ENCODE measurements around the gene SND1.
A peak's percentile ranks its signal among the peaks of the same experiment; 100 is the strongest.

Gene SND1

DNA sequence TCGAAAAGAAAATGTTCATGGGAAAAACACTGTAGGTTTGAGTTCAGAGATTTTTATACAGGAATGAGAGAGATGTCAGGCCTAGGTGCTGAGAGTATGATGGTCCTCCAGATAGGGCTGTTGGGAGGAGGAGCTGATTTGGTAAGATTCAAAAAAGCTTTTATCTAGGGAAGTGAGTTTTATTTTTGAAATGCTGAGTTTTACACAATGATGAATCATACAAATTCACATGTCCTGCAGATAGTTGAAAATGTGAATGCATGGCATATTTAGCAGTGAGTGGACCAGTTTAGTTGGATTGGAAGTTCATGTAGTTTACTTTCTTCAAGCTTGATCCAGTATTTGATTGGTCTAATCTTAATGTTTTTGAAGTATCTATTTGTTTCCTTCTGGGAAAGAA lies 224.4 kb downstream of the SND1 start:
- DNase-seq = no peak

DNA sequence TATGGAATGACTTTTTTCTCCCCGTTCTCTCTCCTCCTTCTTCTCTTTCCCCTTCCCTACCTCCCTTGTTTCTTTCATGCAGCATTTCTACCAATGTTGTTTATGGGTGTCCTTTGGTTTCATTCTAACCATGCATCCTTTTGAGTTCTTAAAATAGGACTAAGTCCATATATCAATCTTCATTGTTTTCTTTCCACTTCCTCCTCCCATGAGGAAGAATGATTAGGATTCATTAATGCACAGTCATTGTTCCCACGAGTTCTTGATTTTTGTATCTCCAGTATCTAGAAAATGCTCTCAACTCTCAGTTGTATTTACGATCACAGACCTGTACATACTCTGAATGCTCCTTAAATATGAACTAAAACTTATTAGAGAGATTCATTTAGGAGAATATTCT lies 226.0 kb downstream of the SND1 start:
- DNase-seq = no peak

DNA sequence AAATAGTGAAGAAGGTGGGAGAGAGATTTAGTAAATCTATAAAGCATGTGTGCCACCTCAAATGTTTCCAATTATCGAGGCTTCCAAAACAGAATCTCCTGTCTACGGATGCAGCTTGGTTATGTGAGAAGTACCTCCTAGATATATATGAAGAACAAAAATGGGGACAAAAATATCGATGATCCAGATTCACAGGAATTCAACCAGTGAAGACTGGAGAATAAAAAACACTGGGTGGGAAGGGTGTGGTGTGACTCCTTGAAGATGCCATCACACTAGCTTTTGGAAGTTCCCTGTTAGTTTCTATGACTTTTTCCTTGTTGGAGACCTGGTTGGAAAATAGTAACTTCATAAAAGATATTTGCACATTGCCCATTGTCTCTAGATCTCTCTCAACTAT lies 226.8 kb downstream of the SND1 start:
- DNase-seq = no peak

DNA sequence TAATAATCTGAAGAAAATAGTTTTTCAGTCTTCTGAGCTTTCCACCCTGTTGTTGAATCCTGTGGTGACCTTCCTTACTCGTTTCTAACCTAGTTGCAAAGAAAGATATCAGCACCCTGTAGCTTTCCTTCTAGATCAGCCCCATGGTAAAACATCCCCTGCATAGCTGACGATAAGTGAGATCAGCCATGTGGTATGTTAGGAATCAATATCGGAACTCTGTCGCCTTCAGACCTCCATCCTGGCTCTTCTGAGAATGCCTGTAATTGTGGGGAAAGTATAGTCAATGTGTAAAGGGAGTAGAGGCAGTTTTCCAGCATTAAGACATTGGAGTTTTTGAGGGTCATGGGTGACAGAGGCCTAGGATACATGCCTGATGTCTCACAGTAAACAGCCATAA lies 227.4 kb downstream of the SND1 start:
- DNase-seq = no peak

DNA sequence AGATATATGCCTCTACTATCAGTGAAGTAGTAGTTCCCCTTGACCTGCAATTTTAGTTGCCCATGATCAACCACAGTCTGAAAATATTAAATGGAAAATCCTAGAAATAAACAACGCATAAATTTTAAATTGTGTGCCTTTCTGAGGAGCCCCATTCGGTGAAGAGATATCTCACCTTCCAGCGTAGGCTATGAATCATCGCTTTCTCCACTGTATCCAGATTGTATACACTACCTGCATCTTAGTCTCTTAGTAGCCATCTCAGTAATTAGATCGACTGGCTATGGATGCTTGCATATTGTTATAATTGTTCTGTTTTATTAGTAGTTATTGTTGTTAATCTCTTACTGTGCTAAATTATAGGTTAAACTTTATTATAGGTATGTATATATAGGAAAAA lies 227.9 kb downstream of the SND1 start:
- DNase-seq = no peak

DNA sequence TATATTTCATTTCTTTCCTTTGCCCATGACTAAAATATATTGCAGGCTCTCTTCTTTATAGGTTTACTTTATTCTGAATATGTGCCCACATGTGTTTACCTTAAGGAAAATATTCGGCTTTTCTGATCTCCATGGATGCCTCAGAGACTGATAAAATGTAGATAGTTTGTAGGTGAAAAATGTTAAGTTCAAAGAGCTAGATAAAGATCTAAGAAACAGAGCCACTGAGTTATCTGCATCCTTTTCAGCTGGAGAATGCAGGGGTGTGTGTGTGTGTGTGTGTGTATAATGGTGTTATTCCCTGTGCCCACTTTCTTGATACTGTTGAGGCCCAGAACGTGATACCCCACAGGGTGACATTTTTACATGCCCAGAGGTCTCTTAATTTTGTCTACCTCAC lies 228.5 kb downstream of the SND1 start:
- DNase-seq = no peak

DNA sequence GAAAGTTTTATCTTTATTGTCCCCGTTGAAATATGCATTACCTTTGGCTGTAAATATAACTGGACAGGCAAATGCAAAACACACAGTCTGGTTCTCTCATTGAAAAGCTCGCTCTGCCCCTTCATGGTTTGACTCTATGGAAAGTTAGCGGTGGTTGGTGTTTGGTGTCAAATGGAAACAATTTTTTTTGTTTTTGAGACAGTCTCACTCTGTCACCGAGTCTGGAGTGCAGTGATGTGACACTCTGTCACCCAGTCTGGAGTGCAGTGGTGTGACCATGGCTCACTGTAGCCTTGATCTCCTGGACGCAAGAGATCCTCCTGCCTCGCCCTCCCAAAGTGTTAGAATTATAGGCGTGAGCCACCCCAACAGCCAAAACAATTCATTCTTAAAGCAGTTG lies 229.6 kb downstream of the SND1 start:
- no peak for DNase-seq

DNA sequence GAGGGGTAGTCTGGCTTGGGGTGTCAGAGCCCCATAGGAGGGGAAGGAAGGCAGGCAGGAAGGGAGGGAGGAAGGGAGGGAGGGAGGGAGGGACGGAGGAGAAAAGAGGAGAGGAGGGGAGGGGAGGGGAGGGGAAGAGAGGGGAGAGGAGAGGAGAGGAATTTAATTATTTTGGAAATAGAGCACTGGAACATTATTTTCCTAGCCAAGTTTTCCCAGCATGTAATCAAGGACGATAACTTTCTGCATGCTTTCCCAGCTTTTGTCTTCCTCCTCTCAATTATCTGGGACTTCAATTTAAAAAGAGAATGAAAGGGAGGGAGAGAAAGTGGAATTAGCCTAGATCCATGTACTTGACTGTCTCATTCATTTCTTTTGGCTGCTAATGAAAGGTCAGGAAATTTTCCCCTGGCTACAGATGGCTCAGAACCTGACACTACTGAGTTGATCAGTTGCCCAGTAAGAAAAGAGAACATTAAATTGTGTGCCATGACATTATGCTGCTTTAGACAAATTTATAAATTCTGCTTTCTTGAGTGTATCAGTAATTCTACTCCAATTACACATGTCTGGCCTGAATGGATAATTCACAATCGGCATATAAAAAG lies 230.4 kb downstream of the SND1 start:
- DNase-seq = no peak

DNA sequence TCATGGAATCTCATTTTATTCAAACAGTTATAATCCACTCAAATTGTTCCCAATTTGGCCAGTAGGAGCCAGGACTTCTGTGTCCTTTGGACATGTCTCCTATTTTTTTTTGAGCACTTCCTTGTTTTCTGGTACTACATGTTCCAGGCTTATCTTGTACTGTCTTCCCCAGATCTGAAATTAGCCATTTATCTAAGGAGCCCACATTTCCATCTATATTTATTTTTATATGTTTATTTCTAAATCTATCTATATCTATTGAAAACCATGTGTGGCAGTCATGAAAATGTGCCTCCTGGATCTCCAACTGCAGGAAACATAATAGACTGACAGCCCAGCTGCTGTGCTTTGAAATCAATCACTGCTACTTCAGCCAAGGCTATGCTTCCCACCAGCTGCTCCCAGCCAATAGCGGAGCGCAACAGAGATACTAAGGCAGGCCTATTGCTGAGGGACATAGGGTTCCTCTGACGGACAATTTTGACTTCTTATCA lies 232.1 kb downstream of the SND1 start:
- DNase-seq = peak; percentile 39

DNA sequence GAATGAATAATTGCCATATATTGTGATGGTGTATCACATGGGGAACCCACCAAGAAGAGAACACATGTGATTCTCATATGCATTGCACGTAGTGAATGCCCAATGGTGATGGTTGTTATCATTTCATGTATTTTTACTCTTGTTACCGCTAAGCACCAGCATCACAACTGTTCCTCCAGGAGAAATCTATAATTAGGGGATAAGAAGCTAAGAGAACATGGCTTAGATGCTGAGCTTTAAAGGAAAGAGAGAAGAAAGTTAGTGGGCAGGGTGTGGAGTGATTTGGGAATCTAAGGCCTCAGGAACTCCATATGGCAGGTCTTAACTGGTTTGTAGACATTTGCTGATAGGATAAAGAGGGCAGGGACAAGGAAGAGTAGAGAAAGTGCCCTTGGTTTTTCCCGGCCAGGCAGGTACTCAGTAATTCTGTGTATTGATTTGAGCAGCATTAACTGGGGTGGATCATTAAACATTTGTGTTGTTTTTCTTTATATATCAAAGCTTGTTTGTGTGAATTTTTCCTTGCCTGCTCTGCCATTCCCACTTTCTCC lies 233.3 kb downstream of the SND1 start:
- DNase-seq = no peak

DNA sequence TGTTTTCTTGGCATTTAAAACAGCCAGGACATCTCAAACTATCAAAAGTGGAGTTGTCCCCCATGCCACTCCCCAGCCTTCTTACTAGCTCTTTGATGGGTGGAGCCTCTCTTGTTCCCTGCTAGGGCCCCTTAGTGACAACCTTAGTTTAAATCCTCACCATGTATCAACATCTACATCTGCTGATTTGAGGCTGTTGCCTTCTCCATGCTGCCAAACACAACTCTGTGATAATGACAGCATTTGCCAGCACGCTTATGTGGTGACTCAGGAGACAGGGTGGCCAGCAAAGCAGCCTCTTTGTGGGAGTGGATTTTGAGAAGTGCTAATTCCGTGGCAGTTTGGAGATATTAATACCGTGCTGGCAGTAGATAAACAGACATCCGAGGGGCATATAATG lies 233.8 kb downstream of the SND1 start:
- DNase-seq = peak; percentile 44

DNA sequence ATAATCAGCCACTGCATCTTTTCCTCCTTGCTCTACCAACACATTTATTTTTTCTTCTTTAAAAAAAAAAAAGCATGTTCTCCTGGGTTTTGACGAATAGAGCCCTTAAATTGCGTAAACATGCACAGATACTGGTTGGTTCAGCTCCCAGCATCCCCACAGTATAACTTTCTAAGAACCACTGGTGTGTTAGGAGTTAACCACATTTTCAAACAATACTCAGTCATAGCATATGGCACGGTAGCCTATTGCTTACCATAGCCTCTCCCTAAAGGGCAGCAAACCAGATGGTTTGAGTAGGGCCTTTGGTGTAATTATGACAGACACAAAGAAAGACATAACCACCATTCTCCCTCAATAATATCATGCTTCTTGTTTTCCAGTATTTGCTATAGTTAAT lies 234.3 kb downstream of the SND1 start:
- peak; percentile 71 for DNase-seq

DNA sequence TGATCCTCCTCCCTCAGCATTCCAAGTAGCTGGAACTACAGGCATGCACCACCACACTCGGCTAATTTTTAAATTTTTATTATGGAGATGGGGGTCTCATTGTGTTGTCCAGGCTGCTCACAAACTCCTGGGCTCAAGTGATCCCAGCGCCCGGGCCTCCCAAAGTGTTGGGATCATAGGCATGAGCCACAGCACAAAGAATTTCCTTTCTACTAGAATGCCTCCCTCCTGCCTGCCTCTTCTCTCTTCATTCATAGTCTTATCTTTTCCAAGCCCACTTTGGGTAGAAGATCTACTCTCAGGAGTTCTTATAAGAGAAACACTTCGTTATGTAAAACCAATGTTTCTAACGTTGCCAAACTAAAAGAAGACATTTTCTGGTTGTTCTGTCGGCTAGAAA lies 235.1 kb downstream of the SND1 start:
- no peak for DNase-seq

DNA sequence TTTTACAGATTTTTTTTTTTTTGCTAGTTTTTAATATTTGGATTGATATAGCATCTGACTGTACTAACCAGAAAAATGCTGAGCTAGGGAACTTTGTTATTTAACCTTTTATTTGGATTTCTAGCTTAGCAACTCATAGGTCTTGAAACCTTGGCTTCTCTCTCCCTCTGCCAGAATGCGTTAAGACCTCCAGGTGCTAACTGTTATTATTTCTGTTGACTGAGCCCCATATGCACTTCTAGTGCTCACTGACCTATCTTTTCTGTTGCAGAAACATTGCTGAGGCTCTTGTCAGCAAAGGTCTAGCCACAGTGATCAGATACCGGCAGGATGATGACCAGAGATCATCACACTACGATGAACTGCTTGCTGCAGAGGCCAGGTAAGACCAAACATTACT lies 235.6 kb downstream of the SND1 start:
- no peak for DNase-seq

DNA sequence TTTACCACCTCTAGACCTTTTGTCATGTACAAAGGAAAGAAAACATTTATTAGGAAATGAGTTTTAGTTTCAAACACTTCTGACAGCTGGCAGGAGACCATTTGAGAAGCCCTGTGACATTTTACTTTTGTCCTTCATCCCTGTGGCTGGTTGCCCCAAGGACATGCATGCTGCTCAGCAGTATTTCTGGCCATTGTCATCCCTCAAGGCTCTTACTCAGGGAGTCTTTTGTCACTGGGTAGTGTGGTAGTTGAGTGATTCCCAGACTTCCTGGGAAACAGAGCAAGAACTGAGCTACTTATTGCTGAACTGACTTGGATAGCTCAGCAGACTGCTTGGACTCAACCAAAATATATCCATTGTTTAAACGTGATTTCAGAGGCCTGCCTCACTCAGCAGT lies 236.4 kb downstream of the SND1 start:
- DNase-seq = no peak

DNA sequence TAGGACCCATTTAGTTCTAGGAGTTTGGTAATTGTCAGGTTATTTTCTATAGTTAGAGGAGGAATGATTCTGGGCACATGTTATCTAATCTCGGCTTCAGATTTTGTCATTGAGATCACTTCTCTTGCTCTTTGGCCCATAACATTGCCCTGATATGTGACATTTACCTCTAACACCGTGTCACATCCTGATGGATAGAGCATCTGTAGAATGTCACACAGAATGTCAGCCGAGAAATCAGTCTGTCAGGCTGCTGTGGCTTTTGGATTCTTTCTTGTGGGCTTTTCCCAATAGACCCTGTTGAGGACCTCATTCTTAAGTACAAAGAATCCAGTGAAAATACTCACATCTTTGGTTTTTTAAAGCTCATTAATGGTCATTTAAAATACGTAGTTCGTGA lies 236.8 kb downstream of the SND1 start:
- no peak for DNase-seq

DNA sequence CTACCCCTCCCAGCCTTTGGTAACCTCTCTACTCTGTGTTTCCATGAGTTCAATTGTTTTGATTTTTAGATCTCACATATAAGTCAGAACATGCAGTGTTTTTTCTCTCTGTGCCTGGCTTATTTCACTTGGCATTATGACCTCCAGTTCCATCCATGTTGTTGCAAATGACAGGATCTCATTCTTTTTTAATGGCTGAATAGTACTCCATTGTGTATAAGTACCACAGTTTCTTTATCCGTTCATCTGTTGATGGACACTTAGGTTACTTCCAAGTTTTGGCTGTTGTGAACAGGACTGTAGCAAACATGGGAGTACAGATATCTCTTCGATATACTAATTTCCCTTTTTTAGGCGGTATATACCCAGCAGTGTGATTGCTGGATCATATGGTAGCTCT lies 237.7 kb downstream of the SND1 start:
- no peak for DNase-seq

DNA sequence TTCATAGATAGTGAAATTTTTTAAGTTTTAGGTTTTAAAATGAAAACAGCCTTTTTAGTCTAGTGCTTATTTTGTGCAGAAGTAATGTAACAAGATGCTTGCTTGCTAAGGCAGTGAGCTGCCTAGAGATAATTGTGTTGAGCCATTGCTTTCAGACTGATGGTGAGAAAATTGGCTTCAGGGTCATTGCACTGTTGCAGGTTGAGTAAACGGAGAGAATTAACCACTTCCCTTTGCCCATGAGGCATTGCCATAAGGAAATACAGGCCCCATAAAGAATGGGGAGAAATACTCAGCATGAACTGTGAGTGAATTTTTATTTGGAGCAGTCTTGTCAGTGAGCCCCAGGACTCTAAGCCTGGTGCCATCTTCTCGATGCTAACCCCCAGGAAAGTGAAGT lies 238.7 kb downstream of the SND1 start:
- DNase-seq = no peak

DNA sequence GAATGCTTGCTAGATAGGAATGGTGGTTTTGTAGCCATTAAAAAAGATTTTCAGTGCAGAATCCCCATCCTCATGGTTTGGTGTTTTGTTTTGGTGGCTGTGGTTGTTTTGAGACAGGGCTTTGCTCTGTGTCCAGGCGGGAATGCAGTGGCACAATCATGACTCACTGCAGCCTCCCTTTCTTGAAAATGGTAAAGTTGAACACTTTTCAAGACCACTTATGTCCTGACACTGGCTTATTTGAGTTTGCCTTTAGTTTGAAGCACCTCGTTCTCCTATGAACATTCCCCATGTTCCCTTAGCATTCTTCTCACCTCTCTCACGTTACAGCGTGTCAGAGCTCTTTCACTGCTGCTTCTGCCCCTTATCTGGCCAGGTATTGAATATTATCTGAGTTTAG lies 239.2 kb downstream of the SND1 start:
- DNase-seq = no peak

DNA sequence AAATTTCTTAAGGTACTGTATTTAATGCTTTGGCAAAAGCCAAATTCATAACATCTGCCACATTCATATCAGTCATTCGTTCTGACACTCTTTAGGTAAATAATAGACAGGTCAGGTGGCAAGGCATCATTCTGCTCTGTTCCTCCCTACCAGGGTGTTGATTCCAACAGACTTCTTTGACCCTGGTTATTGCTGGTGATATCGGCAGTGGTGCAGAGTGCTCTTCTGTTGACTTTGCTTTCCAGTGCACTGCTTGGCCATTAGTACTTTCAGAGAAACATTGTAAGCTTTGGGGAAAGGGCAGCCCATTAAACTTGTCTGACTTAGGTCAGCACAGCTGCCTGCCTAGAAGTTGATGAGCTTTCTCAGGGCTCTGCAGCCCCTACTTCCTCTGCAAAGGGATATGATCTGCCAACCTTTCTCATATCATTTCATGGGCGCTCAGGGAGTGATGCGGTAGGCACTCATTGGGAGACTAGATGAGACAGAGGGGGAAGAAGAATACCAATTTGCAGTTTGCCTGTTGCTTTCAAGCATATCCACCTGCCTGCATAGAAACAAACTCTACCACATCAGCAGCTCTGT lies 240.0 kb downstream of the SND1 start:
- no peak for DNase-seq

DNA sequence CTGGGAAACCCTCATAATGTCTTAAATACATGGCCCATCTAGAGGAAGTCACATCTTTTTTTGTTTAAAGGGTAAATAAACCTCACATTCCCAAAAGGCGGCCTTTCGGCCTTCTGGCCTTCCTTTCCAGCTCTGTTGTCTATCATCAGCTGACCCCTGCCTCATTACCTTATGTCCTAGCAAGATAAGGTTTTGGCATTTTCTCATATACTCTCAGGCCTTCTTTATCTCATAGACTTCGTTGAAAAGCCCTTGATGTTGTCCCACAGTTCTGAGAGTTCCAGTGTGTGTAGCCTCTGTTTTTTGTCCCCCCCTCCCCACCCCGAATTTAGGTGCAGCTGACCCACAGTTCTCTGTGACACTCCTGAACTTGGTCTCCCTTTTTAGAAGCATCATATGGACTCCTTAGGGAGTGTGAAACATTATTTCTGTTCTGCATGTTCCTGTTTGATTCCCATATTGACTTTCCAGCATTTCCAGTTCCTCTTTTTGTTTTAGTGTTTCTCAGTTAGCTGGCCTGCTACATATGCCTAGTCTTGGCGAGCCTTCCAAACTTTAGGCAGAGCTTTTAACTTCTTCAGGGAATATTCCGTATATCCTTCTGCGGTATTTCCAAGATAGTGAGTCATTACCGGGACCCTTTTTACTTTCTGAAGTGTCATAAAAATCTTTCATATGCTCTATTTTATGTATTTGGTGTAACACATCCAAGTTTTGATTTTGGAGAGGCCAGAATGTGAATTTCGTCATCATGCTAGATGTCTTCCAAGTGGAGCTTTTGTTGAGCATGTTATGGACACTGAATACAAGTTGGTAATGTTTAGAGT lies 240.7 kb downstream of the SND1 start:
- no peak for DNase-seq

DNA sequence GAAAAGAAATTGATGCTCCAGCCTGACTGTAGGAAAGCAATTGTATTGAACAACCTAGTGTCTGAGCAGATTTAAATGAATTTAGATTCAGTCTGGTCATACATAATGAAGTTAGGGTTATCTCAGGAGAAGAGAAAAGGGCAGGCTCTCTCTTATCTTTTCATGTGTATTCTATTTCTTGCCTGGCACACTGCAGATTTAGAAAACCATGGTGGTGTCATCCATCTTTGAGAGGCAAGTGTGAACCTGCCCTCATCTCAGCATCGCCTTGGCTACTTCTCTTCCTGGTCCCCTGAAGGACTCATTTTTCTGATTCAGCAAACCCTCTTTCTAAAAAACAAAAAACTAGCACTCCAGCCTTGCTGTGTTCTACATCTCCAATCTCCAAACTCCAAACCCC lies 241.6 kb downstream of the SND1 start:
- no peak for DNase-seq

DNA sequence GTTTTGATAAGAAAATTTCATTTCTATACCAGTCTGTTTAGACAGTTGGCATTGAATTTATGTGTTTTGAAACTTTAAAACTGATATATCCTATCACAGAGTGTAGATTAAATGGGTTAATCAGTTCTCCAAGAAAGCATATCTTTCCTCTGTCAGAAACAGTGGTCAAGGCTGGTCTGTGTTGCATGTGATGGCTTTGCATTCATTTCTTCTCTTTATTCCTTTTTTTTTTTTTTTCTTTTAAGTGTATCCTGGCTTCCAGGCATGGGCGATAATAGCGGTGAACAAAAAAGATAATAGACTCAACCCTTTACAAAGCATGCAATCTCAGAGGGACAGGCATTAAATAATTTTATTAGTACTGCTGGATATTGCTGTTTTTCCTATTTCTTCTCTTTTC lies 242.6 kb downstream of the SND1 start:
- no peak for DNase-seq

DNA sequence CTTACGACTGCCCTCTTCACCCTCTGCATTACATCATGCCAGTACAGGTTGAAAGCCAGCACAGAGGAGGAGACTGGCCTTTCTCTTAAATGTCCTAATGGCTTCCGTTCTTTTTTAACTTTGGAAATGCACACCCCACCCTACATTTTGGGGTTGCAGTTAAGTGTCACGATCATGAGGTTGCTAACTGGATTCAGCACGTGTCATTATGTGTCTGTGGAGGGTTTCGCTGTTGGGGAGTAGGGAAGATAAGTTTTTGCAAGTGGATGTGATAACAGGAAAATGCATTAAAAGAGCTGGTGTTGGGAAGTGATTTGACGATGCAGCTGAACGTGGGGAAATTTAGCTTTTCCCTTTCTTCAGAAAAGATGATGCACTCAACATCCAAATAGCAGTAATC lies 243.4 kb downstream of the SND1 start:
- no peak for DNase-seq
